GM18861 (cell line): Measurements from ENCODE around the gene LIMS2.

Experiments used
- ATAC-seq: cut with Tn5 transposase; IDR thresholded peaks from one replicate; pipeline ENCODE4 v1.9.1; 2021; ENCODE audit not compliant: unreplicated experiment

The LIMS2 gene

GRCh38 chr2:127647242-127648190 is 27.8 kb downstream of the LIMS2 start:
- no peak for ATAC-seq

GRCh38 chr2:127646487-127647241 is 28.7 kb downstream of the LIMS2 start:
- ATAC-seq = no peak

- no peak for ATAC-seq
Measured at GRCh38 chr2:127645395-127646291, 29.7 kb downstream of the LIMS2 start, which contains the start of gene GPR17. TSS of gene GPR17 (plus strand) at chr2:127646153. CDS start at chr2:127650736, 4,583 bp downstream.

GRCh38 chr2:127645026-127645394 is 30.3 kb downstream of the LIMS2 start:
- ATAC-seq = no peak

- no peak for ATAC-seq
Measured at GRCh38 chr2:127644066-127645025, 31.0 kb downstream of the LIMS2 start.

GRCh38 chr2:127643439-127644065 is 31.8 kb downstream of the LIMS2 start:
- ATAC-seq = no peak

GRCh38 chr2:127642706-127643438 is 32.5 kb downstream of the LIMS2 start:
- ATAC-seq = no peak

GRCh38 chr2:127641846-127642507 is 33.4 kb downstream of the LIMS2 start:
- no peak for ATAC-seq

- no peak for ATAC-seq
Measured at GRCh38 chr2:127641133-127641532, 34.2 kb downstream of the LIMS2 start.

GRCh38 chr2:127640082-127641072 is 35.0 kb downstream of the LIMS2 start:
- ATAC-seq = no peak

GRCh38 chr2:127639111-127639474 is 36.2 kb downstream of the LIMS2 start:
- no peak for ATAC-seq

GRCh38 chr2:127638361-127639110 is 36.8 kb downstream of the LIMS2 start:
- ATAC-seq = no peak

GRCh38 chr2:127637725-127638252 is 37.5 kb downstream of the LIMS2 start:
- ATAC-seq = no peak

- ATAC-seq = no peak
Measured at GRCh38 chr2:127637236-127637630, 38.1 kb downstream of the LIMS2 start.

GRCh38 chr2:127636248-127637235 is 38.8 kb downstream of the LIMS2 start:
- no peak for ATAC-seq
